GM12891 (cell line): ENCODE measurements around the gene OMG.

Experiments used
- POLR2A ChIP-seq: IDR thresholded peaks from 2 replicates; pipeline ENCODE4 v1.6.1; 2011; ENCODE audit warnings: low read depth, low read length, control low read depth
- POLR2AphosphoS5 ChIP-seq: IDR thresholded peaks from 2 replicates; pipeline ENCODE4 v1.6.1; 2011; ENCODE audit warnings: low read depth, low read length, control low read depth
- POU2F2 ChIP-seq: IDR thresholded peaks from 2 replicates; pipeline ENCODE4 v1.6.1; 2011; ENCODE audit warnings: low read depth, mild to moderate bottlenecking, control low read depth, low read length, moderate library complexity
- TAF1 ChIP-seq: IDR thresholded peaks from 2 replicates; pipeline ENCODE4 v1.6.1; 2011; ENCODE audit warnings: low read depth, low read length, control low read depth

- TF ChIP-seq POLR2A = no peak
- no peak for TF ChIP-seq POLR2AphosphoS5
- TF ChIP-seq TAF1 = no peak
- TF ChIP-seq POU2F2 = no peak
Measured at GRCh38 chr17:31252741-31253140, 44.3 kb downstream of the OMG start.
